DOHH2 (cell line): ENCODE measurements around the gene VPS37B.

Source experiments
- H3F3A ChIP-seq: fragments of 200-600 bp; sonication (generic), shearing (Covaris generic); 2 replicates; pipeline ENCODE4 v1.6.0; 2016; ENCODE audit warnings: antibody characterized with exemption, mild to moderate bottlenecking; ENCODE audit not compliant: control insufficient read depth, insufficient read depth
- H3K27ac ChIP-seq: fragments of 200-600 bp; sonication (generic); 2 replicates; pipeline ENCODE4 v1.5.1; 2014; ENCODE audit warnings: low read depth, mild to moderate bottlenecking, low read length, moderate library complexity
- H3K27me3 ChIP-seq: fragments of 200-600 bp; sonication (generic); 2 replicates; pipeline ENCODE4 v1.6.1; 2014; ENCODE audit warnings: mild to moderate bottlenecking, low read length, mixed read lengths; ENCODE audit not compliant: control insufficient read depth
- H3K36me3 ChIP-seq: fragments of 200-600 bp; sonication (generic); 2 replicates; pipeline ENCODE4 v1.6.1; 2014; ENCODE audit warnings: mild to moderate bottlenecking, low read length, moderate library complexity, mixed read lengths; ENCODE audit not compliant: control insufficient read depth
- H3K4me1 ChIP-seq: fragments of 200-600 bp; sonication (generic); 2 replicates; pipeline ENCODE4 v1.6.1; 2014; ENCODE audit warnings: mild to moderate bottlenecking, low read length, mixed read lengths; ENCODE audit not compliant: control insufficient read depth
- H3K4me2 ChIP-seq: fragments of 200-600 bp; sonication (generic); 2 replicates; pipeline ENCODE4 v1.6.0; 2014; ENCODE audit warnings: mild to moderate bottlenecking, low read length, moderate library complexity
- H3K4me3 ChIP-seq: fragments of 200-600 bp; sonication (generic); 2 replicates; pipeline ENCODE4 v1.5.1; 2014; ENCODE audit warnings: mild to moderate bottlenecking, low read length, mixed read lengths
- H3K79me2 ChIP-seq: fragments of 200-600 bp; sonication (generic); 2 replicates; pipeline ENCODE4 v1.6.1; 2014; ENCODE audit warnings: mild to moderate bottlenecking, low read length, mixed read lengths; ENCODE audit not compliant: control insufficient read depth
- H3K9me2 ChIP-seq: fragments of 200-600 bp; sonication (generic); replicated peaks from 2 replicates; pipeline ENCODE4 v1.6.1; 2014; ENCODE audit warnings: mild to moderate bottlenecking, low read length, mixed read lengths; ENCODE audit not compliant: control insufficient read depth
- H3K9me3 ChIP-seq: fragments of 200-600 bp; sonication (generic); 2 replicates; pipeline ENCODE4 v1.6.1; 2014; ENCODE audit warnings: antibody characterized with exemption, low read length, mixed read lengths; ENCODE audit not compliant: control insufficient read depth, insufficient read depth
- H4K20me1 ChIP-seq: fragments of 200-600 bp; sonication (generic); 2 replicates; pipeline ENCODE4 v1.6.0; 2014; ENCODE audit warnings: low read depth, mild to moderate bottlenecking, antibody characterized with exemption, low read length, moderate library complexity; ENCODE audit not compliant: control insufficient read depth, insufficient read depth
- EZH2phosphoT487 ChIP-seq: fragments of 200-600 bp; sonication (generic); IDR thresholded peaks from 2 replicates; pipeline ENCODE4 v1.6.1; 2017; ENCODE audit warnings: borderline replicate concordance, mild to moderate bottlenecking, antibody characterized with exemption, low read length, moderate library complexity, mixed read lengths
- TF ChIP-seq, protein P1 (sequence below): fragments of 200-600 bp; sonication (generic); IDR thresholded peaks from one replicate; pipeline ENCODE4 v1.5.1; 2014; ENCODE audit warnings: antibody characterized with exemption, mild to moderate bottlenecking, low read depth, low read length; ENCODE audit not compliant: poor library complexity, severe bottlenecking

The VPS37B gene

DNA sequence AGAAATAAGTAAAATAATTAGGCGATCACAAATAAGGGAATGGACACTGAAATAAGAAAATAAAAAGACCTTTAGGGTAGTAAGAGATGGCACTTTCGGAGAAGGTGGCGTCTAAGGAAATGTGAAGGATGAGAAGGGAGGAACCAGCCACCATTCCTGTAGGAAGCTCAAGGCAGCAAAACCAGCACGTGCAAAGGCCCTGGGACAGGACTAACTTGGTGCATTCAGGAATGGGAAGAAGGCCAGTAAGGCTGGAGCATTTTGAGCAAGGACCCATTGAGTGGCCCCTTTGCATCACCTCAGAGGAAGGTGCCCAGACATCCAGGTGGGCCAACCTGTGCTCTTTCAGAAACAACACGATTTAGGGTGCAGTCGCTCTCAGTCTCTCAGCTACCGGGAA is 738 bp upstream of the VPS37B start:
- H3K36me3 ChIP-seq = no peaks in the 10 kb centered on the region
- H3K9me2 ChIP-seq = no peaks in the 10 kb centered on the region
- H3K79me2 ChIP-seq = no peaks in the 10 kb centered on the region
- peaks cover 8% of the 10 kb centered on the region; the same call in 1 of the 2 replicates for H3F3A ChIP-seq
- peak overlapping the region; percentile 74 for H3K4me2 ChIP-seq
- H4K20me1 ChIP-seq = no peaks in the 10 kb centered on the region
- H3K27me3 ChIP-seq = peaks cover 29% of the 10 kb centered on the region
- TF ChIP-seq, protein P1, sequence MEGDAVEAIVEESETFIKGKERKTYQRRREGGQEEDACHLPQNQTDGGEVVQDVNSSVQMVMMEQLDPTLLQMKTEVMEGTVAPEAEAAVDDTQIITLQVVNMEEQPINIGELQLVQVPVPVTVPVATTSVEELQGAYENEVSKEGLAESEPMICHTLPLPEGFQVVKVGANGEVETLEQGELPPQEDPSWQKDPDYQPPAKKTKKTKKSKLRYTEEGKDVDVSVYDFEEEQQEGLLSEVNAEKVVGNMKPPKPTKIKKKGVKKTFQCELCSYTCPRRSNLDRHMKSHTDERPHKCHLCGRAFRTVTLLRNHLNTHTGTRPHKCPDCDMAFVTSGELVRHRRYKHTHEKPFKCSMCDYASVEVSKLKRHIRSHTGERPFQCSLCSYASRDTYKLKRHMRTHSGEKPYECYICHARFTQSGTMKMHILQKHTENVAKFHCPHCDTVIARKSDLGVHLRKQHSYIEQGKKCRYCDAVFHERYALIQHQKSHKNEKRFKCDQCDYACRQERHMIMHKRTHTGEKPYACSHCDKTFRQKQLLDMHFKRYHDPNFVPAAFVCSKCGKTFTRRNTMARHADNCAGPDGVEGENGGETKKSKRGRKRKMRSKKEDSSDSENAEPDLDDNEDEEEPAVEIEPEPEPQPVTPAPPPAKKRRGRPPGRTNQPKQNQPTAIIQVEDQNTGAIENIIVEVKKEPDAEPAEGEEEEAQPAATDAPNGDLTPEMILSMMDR = no peak
- no peak for TF ChIP-seq EZH2phosphoT487
- no peaks in the 10 kb centered on the region for H3K9me3 ChIP-seq
- H3K27ac ChIP-seq = no peak overlapping the region
- peaks cover 46% of the 10 kb centered on the region for H3K4me1 ChIP-seq
- peak overlapping the region; percentile 74; the same call in 1 of the 2 replicates for H3K4me3 ChIP-seq

DNA sequence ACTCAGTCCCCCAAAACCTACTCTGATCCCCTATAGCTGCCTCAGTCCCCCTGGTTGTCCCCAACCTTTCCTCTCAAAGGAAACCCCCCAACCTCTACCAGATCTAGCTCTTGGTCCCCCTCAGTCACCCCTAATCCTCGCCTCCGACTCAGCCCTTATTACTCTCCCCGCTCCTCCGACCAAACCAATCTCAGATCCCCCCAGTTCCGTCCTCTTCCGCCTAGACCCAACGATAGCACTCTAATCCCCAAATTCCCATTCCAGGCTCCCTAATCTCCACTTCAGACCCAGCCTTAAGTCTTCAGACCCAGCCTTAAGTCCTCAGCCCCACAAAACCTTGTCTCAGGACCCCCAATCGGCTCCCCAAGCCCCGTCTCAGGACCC is 612 bp downstream of the VPS37B start:
- Histone ChIP-seq H3K4me1 (peaks cover 37% of the 10 kb centered on the region), H3K4me2 (peak overlapping the region; percentile 74), H3K27ac (no peak overlapping the region), H3F3A (peaks cover 16% of the 10 kb centered on the region; the same call in 1 of the 2 replicates), H3K36me3 (no peaks in the 10 kb centered on the region), H3K27me3 (peaks cover 29% of the 10 kb centered on the region), H3K4me3 (peak overlapping the region; percentile 74), H3K9me2 (no peaks in the 10 kb centered on the region), H3K79me2 (no peaks in the 10 kb centered on the region), H4K20me1 (no peaks in the 10 kb centered on the region), H3K9me3 (no peaks in the 10 kb centered on the region)
- TF ChIP-seq, protein P1 = no peak
- no peak for TF ChIP-seq EZH2phosphoT487

DNA sequence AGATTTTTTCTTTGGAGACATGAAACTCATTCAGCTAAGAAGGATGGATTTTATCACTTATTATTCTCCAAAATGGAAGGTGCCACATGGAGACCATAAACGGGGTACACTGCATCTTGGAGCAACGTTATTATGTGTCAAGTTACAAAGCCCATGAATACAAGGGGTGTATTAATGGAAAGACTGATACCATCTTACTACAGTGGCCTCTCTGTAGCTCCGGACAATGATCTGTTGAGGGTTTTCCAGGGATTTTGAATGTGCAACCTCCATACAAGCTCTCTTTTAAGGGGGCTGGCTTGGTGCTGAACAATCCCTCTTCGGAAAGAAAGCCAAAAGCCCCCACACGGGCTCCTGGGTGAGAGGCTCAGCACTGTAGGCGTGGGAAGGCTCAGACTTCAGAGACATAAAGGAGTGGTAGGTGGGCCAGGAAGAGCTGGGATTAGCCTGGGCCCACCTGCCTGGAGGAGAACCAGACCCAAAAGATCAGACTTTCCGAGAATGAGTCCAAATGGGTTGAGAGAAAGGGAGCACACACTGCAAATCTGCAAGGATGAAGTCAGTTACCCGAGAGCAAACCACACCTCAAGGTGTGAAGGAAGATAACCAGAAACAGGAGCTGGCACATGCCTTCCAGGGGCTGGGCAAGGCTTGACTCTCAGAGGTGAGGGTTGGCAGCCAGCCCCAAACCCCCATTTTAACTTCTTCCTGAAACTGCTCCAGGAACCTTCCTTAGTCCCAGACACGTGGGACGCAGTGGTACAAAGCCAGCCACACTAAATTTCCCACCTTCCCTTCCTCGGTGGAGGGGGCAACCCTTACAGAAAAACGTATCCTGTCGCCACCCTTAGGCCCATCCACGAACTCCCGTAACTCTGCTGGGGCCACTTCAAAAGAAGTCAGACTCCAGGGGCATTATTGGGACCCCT is 1.5 kb downstream of the VPS37B start:
- no peak overlapping the region for H3K27ac ChIP-seq
- H3K36me3 ChIP-seq = no peaks in the 10 kb centered on the region
- no peaks in the 10 kb centered on the region for H3K79me2 ChIP-seq
- TF ChIP-seq, protein P1 = no peak
- no peak for TF ChIP-seq EZH2phosphoT487
- H3K4me3 ChIP-seq = no peak overlapping the region; the same call in 1 of the 2 replicates
- H4K20me1 ChIP-seq = no peaks in the 10 kb centered on the region
- H3K4me1 ChIP-seq = peaks cover 39% of the 10 kb centered on the region
- H3K27me3 ChIP-seq = peaks cover 29% of the 10 kb centered on the region
- no peaks in the 10 kb centered on the region for H3K9me2 ChIP-seq
- H3K9me3 ChIP-seq = no peaks in the 10 kb centered on the region
- H3K4me2 ChIP-seq = peak overlapping the region; percentile 74
- H3F3A ChIP-seq = peaks cover 16% of the 10 kb centered on the region
